Measurements from ENCODE around the gene HMCN1. TPM values are rescaled to one million over a fixed set of nuclear protein-coding genes. Genes with fewer than 3 reads are reported as not detected.

HMCN1 gene
- total and polyA plus RNA-seq, 2 experiments from 2014 or later, result 1.6 to 8.7 TPM

DNA sequence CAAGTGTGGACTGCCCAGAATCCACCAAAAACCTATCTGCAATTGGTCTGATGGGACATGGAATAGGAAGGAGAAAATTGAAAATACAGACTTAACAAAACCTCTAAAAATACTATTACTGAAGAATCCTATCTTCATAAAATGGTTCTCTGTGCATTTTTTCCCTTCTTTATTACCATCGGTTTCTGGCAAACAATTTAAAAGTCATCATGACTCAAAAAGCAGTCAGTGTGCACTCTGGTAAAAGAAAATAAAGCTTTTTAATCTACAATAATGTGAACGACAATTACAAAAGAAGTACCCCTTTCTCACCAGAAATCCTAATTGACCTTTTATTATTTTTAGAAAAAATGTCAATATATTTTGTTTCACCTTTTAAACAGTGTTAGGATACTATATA lies 454.5 kb downstream of the HMCN1 start (continued):
- no peak for TF ChIP-seq EZH2 (IDR thresholded peaks at IDR 0.05; ENCODE audit: low read depth, unreplicated experiment)
- no peak for TF ChIP-seq POLR2AphosphoS5 (IDR thresholded peaks at IDR 0.05; ENCODE audit: low read depth)
- no peak for TF ChIP-seq EZH2phosphoT487 (IDR thresholded peaks at IDR 0.05; ENCODE audit: unreplicated experiment)
- TF ChIP-seq, protein P1, sequence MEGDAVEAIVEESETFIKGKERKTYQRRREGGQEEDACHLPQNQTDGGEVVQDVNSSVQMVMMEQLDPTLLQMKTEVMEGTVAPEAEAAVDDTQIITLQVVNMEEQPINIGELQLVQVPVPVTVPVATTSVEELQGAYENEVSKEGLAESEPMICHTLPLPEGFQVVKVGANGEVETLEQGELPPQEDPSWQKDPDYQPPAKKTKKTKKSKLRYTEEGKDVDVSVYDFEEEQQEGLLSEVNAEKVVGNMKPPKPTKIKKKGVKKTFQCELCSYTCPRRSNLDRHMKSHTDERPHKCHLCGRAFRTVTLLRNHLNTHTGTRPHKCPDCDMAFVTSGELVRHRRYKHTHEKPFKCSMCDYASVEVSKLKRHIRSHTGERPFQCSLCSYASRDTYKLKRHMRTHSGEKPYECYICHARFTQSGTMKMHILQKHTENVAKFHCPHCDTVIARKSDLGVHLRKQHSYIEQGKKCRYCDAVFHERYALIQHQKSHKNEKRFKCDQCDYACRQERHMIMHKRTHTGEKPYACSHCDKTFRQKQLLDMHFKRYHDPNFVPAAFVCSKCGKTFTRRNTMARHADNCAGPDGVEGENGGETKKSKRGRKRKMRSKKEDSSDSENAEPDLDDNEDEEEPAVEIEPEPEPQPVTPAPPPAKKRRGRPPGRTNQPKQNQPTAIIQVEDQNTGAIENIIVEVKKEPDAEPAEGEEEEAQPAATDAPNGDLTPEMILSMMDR (conservative IDR thresholded peaks at IDR 0.05; ENCODE audit: low read depth in 2 of 2), result no peak
- TF ChIP-seq NANOG (IDR thresholded peaks at IDR 0.05; ENCODE audit: borderline replicate concordance), result no peak
- TF ChIP-seq JUNB (IDR thresholded peaks at IDR 0.05; ENCODE audit: unreplicated experiment), result no peak
- no peak for TF ChIP-seq ZNF114 (CRISPR knock-in tag; IDR thresholded peaks at IDR 0.05)
- TF ChIP-seq, protein P2, sequence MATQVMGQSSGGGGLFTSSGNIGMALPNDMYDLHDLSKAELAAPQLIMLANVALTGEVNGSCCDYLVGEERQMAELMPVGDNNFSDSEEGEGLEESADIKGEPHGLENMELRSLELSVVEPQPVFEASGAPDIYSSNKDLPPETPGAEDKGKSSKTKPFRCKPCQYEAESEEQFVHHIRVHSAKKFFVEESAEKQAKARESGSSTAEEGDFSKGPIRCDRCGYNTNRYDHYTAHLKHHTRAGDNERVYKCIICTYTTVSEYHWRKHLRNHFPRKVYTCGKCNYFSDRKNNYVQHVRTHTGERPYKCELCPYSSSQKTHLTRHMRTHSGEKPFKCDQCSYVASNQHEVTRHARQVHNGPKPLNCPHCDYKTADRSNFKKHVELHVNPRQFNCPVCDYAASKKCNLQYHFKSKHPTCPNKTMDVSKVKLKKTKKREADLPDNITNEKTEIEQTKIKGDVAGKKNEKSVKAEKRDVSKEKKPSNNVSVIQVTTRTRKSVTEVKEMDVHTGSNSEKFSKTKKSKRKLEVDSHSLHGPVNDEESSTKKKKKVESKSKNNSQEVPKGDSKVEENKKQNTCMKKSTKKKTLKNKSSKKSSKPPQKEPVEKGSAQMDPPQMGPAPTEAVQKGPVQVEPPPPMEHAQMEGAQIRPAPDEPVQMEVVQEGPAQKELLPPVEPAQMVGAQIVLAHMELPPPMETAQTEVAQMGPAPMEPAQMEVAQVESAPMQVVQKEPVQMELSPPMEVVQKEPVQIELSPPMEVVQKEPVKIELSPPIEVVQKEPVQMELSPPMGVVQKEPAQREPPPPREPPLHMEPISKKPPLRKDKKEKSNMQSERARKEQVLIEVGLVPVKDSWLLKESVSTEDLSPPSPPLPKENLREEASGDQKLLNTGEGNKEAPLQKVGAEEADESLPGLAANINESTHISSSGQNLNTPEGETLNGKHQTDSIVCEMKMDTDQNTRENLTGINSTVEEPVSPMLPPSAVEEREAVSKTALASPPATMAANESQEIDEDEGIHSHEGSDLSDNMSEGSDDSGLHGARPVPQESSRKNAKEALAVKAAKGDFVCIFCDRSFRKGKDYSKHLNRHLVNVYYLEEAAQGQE (IDR thresholded peaks at IDR 0.05; ENCODE audit: unreplicated experiment), result no peak
- TF ChIP-seq STAT1 (IDR thresholded peaks at IDR 0.05; ENCODE audit: unreplicated experiment), result no peak

DNA sequence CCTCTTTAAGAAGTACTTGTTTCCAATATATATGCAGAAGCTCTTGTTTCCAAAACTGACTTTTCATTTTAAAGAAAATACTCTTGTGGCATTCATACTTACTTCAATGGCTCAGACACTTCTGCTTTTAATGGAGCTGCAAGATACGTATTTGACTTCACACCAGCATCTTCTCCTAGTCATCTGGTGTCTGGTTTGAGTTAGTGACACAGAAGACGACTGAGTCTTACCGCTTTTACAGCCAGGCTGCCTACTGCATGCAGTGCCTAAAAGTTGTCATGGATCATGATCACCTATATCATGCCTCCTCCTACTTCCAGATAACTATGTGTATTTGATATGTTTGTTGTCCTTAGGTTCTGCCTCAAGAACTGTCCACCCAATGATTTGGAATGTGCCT lies 455.0 kb downstream of the HMCN1 start:
- H4K20me1 ChIP-seq (replicated peaks; ENCODE audit: insufficient read depth), result no peaks in the 10 kb centered on the region
- no peaks in the 10 kb centered on the region for H3K4me1 ChIP-seq (ENCODE audit: insufficient read depth)
- H3K36me3 Mint-ChIP-seq (ENCODE audit: low read depth), result no peaks in the 10 kb centered on the region
- no peak overlapping the region for H3K4me3 Mint-ChIP-seq
- no peaks in the 10 kb centered on the region; the same call in 2 of the 3 replicates for H3K9me3 Mint-ChIP-seq
- H3K79me2 ChIP-seq (replicated peaks; ENCODE audit: insufficient read depth), result no peaks in the 10 kb centered on the region
- no peak overlapping the region for H3K4me2 ChIP-seq
- H3K4me3 ChIP-seq, result no peak overlapping the region
- no peaks in the 10 kb centered on the region for H3K27me3 Mint-ChIP-seq (ENCODE audit: insufficient read depth, low read depth, poor library complexity)
- no peaks in the 10 kb centered on the region for H3F3A ChIP-seq (replicated peaks; ENCODE audit: low read depth)
- H3K9me2 ChIP-seq (ENCODE audit: insufficient read depth), result no peaks in the 10 kb centered on the region
- DNase-seq (ENCODE audit: low spot score) (no peak), ATAC-seq (no peak)
- no peak overlapping the region for H3K27ac Mint-ChIP-seq
- no peaks in the 10 kb centered on the region for H3K36me3 ChIP-seq (ENCODE audit: insufficient read depth)
- no peaks in the 10 kb centered on the region for H3K27me3 ChIP-seq (ENCODE audit: insufficient read depth)
- no peaks in the 10 kb centered on the region for H3K4me1 Mint-ChIP-seq
- H3K27ac ChIP-seq (ENCODE audit: low read depth), result no peak overlapping the region
- H2AFZ ChIP-seq, result no peak overlapping the region
- TF ChIP-seq, protein P1 (conservative IDR thresholded peaks at IDR 0.05; ENCODE audit: low read depth in 2 of 2), result no peak
- TF ChIP-seq NANOG (IDR thresholded peaks at IDR 0.05; ENCODE audit: borderline replicate concordance) (no peak), EZH2phosphoT487 (IDR thresholded peaks at IDR 0.05; ENCODE audit: unreplicated experiment) (no peak), EZH2 (IDR thresholded peaks at IDR 0.05; ENCODE audit: low read depth, unreplicated experiment) (no peak), JUNB (IDR thresholded peaks at IDR 0.05; ENCODE audit: unreplicated experiment) (no peak), CREB1 (CRISPR knock-in tag; IDR thresholded peaks at IDR 0.05; ENCODE audit: low read depth) (no peak), ZNF331 (CRISPR knock-in tag; IDR thresholded peaks at IDR 0.05; ENCODE audit: low read depth) (no peak), POLR2AphosphoS5 (IDR thresholded peaks at IDR 0.05; ENCODE audit: low read depth) (no peak)
- TF ChIP-seq, protein P2 (IDR thresholded peaks at IDR 0.05; ENCODE audit: unreplicated experiment), result no peak
